MM.1S (cell line): ENCODE measurements around the gene PDE4B.

Source experiments
- CTCF ChIP-seq: fragments of 300-600 bp; sonication (generic); IDR thresholded peaks from 2 replicates; pipeline ENCODE4 v1.5.1; 2016; ENCODE audit warnings: antibody characterized with exemption, low read length, mixed read lengths
- EZH2phosphoT487 ChIP-seq: fragments of 300-600 bp; sonication (generic); IDR thresholded peaks from 2 replicates; pipeline ENCODE4 v1.6.1; 2018; ENCODE audit warnings: antibody characterized with exemption, low read length

- TF ChIP-seq CTCF (no peak), EZH2phosphoT487 (no peak)
Observed at GRCh38 chr1:66214901-66215300, 422.2 kb downstream of the PDE4B start.
